Stimulated activated CD4-positive, alpha-beta T cell treated with anti-CD3 and anti-CD28 coated beads, Interleukin-12 subunit alpha, Interleukin-12 subunit beta, amount 100 ng/mL, for 24 hours (primary cell): ENCODE data around the gene UBE2S.
"Not testable (repeated sequence)": the region's sequence is repeated elsewhere in the genome, so short reads cannot be mapped to it uniquely, and the experiment has no call there.

Experiments
- DNase-seq, 2 experiments: peaks; one replicate each; pipeline ENCODE4 v3.0.0-alpha.2; 2020; ENCODE audit warnings: low read depth in 2 of 2

The UBE2S gene

DNA sequence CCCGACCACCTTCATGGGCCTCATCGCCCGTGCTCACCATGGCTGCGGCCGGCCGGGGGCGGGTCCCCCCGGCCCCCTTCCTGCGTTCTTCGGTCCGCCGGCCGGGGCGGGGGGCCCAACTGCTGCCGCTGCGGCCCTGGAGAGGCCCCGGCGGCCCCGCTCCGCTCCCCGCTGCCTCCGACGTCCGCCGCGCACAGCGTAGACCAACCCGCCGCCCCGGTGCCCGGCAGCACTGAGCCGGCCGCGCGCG lies at the start of gene UBE2S:
UBE2S (minus strand) TSS at position 239 of the 250 bp plus-strand sequence; CDS start at position 40, 199 bp downstream.
- not testable (repeated sequence) for DNase-seq

DNA sequence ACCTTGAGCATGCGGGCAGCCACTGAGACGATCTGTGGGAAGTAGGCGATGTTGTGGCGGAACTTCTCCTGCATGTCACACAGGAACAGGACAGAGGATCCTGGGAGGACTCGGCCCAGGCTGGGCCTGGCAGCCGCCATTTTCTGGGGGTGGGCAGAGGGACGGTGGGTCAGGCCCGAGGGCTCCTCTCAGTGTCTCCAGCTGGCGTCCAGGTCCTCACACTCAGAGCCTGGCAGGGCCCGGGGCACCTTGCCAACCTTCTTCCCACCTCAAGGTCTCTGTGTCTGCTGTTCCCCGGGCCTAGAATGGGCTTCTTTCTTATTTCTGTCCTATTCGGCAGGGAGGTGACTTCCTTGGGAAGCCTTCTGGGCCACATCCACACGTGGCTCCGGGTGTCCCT lies 48.8 kb upstream of the UBE2S start:
- DNase-seq, result no peak

DNA sequence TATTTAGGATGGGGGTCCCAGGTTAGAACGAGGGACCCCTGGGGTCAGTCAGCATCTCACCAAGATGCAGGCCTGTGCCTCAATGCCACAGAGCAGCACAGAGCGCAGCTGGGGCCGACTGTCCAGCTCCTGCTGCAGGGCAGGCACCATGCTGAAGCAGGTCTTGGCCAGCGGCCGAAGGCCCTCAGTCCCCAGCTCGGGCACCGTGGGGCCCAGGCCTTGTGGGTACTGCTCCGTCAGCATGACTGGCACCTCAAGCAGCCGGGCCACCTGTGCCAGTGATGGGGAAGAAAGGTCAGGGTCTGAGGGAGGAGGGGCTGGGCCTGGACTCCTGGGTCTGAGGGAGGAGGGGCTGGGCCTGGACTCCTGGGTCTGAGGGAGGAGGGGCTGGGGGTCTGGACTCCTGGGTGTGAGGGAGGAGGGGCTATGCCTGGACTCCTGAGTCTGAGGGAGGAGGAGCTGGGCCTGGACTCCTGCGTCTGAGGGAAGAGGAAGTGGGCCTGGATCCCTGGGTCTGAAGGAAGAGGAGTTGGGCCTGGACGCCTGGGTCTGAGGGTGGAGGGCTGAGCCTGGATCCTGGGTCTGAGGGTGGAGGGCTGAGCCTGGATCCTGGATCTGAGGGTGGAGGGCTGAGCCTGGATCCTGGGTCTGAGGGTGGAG lies 48.1 kb upstream of the UBE2S start:
- DNase-seq, result no peak

DNA sequence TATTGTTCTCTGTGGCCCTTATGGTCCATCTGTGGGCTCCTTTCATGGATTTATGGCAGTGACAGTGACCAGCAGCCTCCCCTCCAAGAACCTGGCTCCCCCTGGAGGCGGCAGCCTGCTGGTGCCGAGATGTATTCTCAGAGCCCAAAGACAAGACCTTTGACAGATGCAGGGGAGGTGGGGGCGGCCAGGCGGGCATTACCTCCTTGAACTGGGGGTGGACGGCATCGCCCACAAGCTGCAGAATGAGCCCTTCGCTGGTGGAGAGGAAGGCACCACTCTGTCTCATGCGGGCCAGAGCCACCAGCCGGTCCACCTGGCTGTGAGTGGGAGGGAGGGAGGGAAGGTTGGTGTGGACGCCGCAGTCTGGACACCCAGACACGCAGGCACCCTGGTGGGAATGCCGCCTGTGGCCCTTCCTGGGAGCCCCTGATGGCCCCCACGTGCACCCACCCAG lies 47.2 kb upstream of the UBE2S start:
- DNase-seq, result no peak

DNA sequence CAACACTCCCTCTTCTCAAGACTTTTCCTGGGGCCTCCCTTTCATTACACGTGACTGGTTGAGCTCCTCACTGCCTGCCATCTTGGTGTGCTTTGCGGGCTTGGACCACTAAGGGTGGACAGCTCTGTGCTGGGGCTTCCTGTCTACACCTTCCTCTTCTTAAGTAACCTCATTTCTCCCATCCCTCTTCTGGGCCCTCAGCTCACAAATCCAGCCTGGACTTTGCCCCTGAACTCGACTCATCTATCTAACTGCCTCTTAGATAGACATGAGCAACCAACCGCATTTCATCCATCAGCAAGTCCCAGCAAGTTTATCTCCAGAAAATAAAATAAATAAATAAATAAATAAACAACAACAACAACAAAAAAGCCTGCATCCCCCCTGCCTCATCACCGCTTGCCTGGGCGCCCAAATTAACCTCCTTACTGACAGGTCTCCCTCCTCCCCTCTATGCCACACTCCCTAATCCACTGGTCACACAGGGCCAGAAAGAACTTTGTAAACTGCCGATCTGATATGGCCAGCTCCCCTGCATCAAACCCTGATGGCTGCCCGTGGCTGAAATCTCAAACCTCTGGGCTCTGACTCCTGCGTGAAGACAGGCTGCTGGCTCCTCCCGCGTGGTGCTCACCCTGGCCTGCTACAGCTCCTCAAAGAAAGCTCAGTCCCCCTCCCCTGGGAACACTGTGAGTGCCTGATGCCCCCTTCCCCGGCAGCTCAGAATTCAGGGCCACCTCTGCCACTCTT lies 46.1 kb upstream of the UBE2S start:
- DNase-seq, result no peak

DNA sequence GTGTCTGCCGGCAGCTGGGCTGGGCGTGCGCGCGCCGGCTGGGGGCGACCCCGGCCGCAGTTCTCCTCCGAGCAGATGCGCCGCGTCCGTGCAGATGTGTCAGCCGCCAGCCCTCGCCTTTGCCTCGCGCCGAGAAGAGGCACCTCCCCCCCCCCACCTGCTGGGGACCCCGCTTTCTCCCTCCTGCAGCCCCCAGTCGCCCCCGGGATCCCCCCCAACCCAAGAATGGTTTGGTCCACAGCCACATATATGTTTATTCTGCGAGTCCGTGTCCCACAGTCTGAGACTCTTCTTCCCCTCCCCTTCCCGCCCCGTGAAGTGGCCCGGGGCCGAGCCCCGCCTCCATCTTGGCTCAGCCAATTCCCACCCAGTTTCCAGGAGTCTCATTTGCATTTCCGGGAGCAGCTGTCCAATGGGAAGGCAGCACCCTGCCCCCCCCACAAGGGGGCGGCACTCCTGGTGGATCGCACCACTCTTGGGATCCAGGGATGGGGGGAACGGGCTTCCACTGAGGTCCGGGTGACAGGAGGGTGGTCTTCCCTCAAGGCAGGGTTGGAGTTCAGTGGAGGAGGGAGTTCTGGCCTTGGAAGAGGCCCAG lies 45.3 kb upstream of the UBE2S start:
- no peak for DNase-seq

DNA sequence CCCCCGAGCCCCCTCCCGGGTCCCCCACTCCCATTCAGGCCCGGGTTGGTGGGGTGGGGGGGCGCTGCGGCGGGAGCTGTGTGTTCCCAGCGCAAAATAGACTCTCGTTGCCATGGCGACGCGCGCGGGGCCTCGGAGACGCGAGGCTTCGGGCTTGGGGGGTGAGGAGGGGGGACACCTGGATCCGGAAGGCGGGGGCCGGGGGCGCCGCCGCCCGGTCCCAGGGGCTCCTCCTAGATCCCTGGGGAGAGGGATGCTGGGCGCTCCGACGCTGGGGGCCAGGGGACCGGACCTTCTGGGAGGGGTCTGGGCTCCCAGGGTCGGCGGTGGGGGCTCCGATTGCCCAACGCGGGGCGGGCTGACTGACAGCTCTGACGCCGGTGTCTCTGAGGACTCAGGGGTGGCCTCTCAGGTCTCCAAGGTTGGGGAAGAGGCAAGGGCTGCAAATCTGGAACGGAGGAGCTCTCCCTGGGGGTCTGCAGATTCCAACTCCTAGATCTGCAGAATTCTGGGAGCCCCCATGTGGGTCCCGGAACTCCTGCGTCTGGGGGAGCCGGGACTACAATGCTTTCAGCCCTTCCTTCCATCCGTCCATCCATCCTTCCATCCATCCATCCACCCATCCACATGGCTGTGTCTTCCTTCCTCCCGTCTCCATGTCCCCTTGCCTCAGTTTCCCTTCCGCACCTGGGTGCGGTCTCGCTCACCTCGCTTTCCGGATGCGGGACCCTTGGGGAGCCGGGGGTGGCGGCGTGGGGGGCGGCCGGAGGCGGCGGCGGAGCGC lies 44.6 kb upstream of the UBE2S start:
- no peak for DNase-seq

DNA sequence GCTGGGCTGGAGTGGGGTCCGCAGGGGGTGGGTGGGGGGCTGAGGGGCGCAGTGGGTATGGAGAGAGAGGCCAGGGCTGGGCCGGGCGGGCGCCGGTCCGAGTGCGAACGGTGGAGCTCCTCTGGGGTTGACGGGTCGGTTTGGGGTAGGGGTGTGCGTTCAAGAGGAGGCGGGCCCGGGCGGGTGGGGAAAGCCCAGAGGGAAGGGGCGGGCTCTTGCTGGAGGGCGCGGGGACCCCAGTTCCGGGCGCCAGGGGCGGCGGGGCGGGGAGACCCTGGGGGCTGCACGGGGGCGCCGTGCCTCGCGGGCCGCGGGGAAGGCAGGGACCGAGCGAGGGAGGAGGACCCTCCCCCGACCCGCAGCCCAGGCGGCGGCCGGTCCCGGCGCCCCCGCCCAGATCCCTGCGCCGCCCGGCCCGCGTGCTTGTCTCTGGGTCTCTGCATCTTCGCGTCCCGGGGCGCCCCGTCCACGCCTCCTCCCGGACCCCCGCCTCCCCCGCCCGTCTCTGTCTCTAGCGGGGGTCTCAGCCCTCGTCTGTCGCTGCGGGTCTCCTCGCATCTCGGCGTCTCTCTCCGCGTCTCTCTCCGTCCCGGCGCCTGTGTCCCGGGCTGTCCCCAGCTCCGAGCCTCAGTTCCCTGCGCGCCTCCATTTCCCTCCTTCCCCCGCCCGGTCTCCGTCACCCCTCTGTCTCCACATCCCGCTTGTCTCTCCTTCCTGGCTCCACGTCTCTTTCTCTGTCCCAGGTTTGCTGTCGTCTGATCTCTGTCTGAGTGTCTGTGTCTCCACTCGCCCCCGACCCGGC lies 43.8 kb upstream of the UBE2S start:
- DNase-seq, result no peak

DNA sequence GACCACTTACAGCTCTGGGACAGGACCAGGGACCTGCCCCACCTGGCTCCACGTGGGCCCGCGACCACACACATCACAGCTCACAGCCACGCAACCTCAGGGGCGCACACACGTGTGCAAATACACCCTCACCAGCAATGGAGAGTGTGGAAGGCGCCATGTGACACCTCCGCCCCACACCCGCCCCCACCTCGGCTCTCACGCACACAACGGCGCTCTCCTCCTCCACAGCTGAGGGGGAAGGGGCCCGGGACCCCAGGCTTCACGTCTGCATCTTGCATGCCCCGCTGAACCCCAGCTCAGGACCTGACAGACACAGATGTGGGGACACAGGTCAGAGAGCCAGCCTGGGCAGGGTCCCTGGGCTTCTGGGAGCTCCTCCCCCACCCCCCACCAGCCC lies 41.9 kb upstream of the UBE2S start:
- DNase-seq, result no peak

DNA sequence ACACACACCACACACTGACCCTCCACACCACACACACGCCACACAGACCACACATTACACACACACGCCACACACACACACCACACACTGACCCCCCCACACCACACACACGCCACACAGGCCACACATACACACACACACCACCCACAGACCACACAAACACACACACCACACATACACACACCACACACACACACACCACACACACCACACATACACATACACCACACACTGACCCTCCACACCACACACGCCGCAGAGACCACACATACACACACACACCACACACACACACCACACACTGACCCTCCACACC lies 40.5 kb upstream of the UBE2S start:
- not testable (repeated sequence) for DNase-seq

DNA sequence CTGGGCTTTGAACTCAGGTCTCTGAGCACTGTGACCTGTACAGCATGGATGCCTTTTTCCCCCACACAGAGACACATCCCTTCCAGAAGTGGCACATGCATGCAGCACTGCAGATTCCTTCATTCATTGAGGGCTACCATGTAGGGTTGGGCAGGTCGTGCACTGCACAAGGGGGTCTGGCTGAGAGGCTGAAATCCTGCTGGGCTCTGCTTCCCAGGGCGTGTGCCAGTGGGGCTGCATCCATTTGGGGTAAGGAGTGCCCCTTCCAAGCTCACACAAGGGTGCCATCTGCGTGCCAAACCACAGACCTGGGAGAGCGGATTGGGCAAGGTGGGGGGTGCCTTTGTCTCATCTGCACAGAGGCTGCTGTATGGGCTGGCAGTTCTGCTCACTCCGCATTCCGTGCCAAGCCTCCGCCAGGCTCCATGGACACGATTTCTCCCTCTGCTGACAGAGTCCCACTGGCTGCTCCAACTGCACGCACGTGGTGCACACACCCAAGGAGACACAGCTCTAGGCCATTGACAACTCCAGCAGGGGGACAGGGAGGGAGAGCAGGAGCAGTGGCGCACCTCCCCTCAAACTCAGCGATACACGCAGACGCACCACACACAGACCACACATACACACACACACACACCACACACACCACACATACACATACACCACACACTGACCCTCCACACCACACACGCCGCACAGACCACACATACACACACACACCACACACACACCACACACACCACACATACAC lies 40.0 kb upstream of the UBE2S start:
- DNase-seq, result no peak

DNA sequence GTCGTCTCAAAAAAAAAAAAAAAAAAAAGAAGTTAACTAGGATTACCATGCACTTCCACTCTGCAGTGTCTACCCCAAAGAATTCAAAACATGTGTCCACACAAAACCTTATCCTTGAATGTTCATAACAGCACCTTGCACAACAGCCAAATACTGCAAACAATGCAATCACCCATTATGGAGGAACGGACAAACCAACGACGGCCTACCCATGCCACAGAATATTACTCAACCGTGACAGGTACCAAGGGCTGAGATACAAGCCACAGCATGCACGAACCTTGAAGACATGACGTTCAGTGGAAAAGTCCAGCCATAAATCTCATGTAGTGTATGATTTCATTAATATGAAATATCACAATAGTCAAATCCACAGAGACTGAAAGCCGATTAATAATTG lies 38.5 kb upstream of the UBE2S start:
- no peak for DNase-seq

DNA sequence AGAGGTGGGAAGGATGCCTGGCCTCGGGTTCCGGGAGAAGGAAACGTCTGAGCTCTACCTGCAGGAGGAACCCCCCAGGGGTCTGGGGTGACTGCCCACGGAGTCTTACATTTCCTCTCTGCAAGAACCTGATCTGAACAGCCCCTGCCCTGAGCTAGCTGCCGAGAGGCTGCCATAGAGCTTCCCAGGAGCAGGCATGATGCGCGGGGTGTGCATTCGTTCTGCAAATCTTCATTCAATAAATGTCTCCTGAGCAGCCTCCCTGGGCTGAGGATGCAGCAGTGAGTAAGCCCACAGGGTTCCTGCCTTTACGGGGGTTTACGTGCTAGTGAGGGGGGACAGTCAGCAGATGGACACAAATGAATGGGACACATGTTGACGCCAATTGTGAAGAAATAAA lies 37.1 kb upstream of the UBE2S start:
- no peak for DNase-seq

DNA sequence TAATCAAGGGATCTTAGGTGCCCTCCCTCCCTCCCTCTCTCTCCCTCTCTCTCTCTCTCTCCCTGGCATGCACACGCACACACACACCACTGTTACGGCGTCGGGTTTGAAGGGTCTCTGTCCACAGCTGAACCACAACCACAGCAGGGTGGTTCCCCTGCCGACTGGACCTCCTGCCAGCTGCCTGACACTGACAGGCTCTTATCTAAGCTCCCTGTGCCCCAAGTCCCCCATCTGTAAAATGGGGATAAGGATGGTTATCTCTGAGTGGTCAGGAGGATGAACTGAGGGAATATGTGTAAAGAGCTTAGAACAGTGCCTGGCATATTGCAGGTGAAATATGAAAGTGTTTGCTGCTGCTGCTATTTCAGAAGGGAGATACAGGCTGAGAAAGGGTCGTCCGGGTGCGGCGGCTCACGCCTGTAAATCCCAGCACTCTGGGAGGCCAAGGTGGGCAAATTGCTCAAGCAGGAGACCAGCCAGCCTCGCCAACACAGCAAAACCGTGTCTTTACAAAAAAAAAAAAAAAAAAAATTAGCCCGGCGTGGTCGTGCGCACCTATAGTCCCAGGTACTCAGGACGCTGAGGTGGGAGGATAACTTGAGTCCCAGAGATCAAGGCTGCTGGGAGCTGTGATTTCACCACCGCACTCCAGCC lies 36.4 kb upstream of the UBE2S start:
- no peak for DNase-seq

DNA sequence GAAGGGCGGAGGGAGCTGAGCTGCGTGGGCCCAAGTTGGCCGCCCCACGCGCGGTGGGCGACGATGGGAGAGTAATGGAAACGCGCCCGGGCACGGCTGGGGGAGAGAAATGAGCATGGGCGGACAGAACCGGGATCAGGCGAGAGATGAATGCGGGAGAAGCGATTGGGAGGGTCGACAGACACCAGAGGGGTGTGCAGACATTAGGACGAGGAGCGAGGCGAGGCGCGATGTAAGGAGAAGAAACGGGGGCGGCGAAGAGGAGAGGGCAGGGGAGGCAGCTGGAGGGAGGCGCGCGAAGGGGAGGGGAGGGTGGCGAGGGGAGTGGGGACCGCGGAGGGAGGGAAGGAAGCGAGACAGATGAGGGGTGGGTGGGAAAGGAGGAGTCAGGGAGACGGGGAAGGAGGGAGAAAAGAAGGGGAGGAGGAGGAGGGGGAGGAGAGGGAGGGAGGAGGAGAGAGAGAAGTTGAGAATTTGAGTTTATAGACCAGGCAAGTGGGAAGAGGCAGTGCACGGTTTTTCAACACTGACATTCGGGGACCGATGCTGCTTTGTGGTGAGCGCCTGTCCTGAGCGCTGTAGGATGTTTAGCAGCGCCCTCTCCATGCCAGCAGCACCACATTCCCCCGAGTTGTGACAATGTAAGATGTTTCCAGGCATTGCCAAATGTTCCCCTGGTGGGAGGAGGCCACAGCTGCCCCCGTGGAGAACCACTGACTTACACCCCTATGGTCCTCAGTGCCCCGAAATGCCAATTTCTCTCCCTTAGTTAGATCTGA lies 35.6 kb upstream of the UBE2S start, which contains the start of gene SHISA7:
SHISA7 (minus strand) TSS at position 256 of the 779 bp plus-strand sequence. CDS start 437 bp downstream, outside the sequence.
- no peak for DNase-seq

DNA sequence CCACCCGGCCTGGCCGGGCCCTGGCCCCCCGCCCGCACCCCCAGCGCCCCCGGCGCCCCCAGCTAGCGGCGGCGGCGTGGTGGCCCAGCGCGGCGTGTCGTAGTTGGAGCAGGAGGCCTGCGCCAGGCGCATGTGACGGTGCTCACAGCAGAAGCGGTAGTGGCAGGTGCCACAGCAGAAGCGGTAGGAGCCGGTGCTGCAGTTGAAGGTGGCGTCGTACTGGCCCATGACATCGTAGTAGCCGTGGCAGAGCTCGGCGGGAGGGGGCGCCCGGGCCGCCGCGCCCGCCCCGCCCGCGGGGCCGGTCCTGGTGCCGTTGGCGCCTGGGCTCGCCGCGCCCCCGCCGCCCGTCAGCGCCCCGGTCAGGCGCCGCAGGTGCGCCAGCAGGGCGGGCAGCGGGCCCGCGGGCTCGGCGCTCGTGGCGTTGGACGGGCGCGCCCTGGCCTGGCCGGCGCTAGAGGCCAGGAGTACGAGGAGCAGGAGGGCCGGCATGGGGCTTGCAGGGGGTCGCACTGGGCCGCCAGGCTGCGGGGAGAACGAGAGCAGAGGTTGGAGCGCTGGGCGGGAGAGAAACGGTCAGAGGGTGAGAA lies 34.9 kb upstream of the UBE2S start:
- DNase-seq, result no peak

DNA sequence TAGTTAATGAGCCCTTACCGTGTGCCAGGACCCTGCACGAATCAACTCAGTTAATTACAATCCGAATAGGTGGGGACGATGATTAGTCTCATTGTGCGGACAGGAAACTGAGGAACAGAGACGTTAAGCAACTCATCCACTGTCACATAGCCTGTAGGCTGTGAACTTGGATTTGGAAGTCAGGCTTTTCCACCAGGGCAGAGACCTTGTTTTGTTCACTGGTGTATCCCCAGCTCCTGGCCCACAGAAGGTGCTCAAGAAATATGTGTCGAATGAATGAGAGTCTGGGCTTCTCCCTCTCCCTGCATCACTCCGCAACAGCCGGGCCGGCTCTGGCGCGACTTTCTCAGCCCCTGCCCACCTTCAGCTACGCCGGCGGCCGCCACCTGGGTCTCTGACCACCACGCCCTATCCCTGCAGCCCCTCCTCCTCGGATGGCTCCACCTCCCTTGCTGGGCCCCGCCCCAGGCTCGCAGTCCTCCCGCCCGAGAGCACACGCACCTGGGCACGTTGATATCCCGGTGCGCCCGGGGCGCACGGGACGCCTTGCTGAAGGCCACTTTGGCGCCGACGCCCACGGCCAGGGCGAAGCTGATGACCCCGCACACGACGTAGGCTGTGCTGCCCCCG lies 34.2 kb upstream of the UBE2S start:
- DNase-seq, result no peak

DNA sequence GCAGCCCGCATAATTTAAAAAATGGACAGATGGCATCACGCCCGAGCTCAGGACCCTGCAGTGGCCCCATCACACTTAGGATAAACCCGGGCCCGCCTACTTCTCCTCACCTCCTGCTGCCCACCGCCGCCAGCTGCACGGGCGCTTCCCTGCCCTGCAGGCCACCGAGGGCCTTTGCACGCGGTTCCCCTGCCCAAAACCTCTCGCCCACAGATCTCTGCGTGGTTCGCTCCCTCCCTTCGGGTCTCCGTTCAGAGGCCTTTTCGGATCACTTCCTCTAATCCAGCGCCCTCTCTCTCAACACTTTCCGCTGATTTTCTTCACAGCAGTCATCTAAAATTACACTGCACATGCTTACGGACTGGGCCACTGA lies 33.7 kb upstream of the UBE2S start:
- no peak for DNase-seq
